ENCODE results near the gene RABAC1. TPM values are rescaled to one million over a fixed set of nuclear protein-coding genes. Genes with fewer than 3 reads are reported as not detected.
A peak's percentile ranks its signal among the peaks of the same experiment; 100 is the strongest.

The RABAC1 gene
- total and polyA plus RNA-seq, 2 experiments from 2014 or later: 151 to 206 TPM

DNA sequence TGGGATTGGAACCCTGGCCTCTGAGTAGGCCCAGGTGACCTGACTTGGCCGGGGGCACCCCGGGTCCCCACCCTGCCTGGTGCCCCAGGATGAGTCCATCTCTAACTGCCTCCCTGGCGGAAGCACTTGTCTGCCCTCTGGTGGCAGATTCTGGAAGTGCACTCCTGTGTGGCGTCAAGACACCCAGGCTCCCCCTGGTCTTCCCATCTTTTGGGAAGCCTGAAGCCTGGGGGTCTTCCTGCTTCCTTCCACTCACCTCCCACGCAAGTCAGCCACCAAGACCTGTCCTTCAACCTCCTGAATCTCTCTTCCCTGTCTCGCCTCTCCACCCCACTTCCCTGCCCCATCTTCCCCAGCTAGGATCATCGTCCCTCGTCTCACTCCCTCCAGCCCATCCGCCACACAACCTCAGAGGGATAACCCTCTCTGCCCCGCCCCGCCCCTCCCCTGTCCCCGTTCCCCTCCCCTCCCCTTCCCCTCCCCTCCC lies 7.4 kb downstream of the RABAC1 start:
- Histone ChIP-seq H3K4me1 (ENCODE audit: insufficient read depth) (no peaks in the 10 kb centered on the region), H3K4me2 (peak overlapping the region; percentile 78), H3F3A (replicated peaks; ENCODE audit: low read depth) (0 out of 2 replicates have a peak, but pooled peaks cover 3% of the 10 kb centered on the region), H3K79me2 (replicated peaks; ENCODE audit: insufficient read depth) (no peaks in the 10 kb centered on the region), H3K27me3 (ENCODE audit: insufficient read depth) (no peaks in the 10 kb centered on the region), H4K20me1 (replicated peaks; ENCODE audit: insufficient read depth) (no peaks in the 10 kb centered on the region), H3K27ac (ENCODE audit: low read depth) (no peak overlapping the region), H3K4me3 (peak overlapping the region; percentile 51), H3K36me3 (ENCODE audit: insufficient read depth) (no peaks in the 10 kb centered on the region), H3K9me2 (ENCODE audit: insufficient read depth) (no peaks in the 10 kb centered on the region), H2AFZ (no peak overlapping the region)
- Mint-ChIP-seq H3K9me3 (no peaks in the 10 kb centered on the region), H3K36me3 (ENCODE audit: low read depth) (peaks cover 3% of the 10 kb centered on the region; the same call in 2 of the 3 replicates), H3K4me3 (peak overlapping the region; percentile 61), H3K27ac (no peak overlapping the region), H3K4me1 (no peaks in the 10 kb centered on the region), H3K27me3 (ENCODE audit: insufficient read depth, low read depth, poor library complexity) (peaks cover 10% of the 10 kb centered on the region)
- DNase-seq (ENCODE audit: low spot score): peak; percentile 94
- ATAC-seq: peak; percentile 97
- no peak for TF ChIP-seq POLR2AphosphoS5 (IDR thresholded peaks at IDR 0.05; ENCODE audit: low read depth)
- TF ChIP-seq, protein P1, sequence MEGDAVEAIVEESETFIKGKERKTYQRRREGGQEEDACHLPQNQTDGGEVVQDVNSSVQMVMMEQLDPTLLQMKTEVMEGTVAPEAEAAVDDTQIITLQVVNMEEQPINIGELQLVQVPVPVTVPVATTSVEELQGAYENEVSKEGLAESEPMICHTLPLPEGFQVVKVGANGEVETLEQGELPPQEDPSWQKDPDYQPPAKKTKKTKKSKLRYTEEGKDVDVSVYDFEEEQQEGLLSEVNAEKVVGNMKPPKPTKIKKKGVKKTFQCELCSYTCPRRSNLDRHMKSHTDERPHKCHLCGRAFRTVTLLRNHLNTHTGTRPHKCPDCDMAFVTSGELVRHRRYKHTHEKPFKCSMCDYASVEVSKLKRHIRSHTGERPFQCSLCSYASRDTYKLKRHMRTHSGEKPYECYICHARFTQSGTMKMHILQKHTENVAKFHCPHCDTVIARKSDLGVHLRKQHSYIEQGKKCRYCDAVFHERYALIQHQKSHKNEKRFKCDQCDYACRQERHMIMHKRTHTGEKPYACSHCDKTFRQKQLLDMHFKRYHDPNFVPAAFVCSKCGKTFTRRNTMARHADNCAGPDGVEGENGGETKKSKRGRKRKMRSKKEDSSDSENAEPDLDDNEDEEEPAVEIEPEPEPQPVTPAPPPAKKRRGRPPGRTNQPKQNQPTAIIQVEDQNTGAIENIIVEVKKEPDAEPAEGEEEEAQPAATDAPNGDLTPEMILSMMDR (conservative IDR thresholded peaks at IDR 0.05; ENCODE audit: low read depth in 2 of 2): peak; percentile 92 to 95
- 0 out of 2 replicates have a peak, but pooled peaks have one; percentile 9 for TF ChIP-seq CREB1 (CRISPR knock-in tag; IDR thresholded peaks at IDR 0.05; ENCODE audit: low read depth)

DNA sequence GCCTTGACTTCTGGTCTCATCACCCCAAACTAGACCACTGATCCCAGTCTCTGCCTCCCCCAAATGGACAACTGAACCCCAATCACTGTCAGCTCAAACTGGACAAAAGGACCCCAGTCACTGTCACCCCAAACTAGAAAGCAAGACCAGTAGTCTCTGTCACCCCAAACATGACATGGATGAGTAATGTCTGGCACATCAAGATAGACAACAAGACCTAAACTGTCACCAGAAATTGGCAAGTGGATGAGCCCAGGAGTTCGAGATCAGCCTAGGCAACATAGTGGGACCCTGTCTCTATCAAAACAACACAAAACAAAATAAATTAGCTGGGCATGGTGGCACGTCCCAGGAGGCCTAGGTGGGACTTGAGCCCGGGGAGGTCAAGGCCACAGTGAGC lies 12.0 kb downstream of the RABAC1 start:
- Mint-ChIP-seq H3K27me3 (ENCODE audit: insufficient read depth, low read depth, poor library complexity) (peaks cover 10% of the 10 kb centered on the region), H3K4me1 (no peaks in the 10 kb centered on the region), H3K36me3 (ENCODE audit: low read depth) (no peaks in the 10 kb centered on the region), H3K27ac (no peak overlapping the region), H3K4me3 (no peak overlapping the region; the same call in 2 of the 3 replicates), H3K9me3 (peaks cover 4% of the 10 kb centered on the region; the same call in 1 of the 3 replicates)
- Histone ChIP-seq H4K20me1 (replicated peaks; ENCODE audit: insufficient read depth) (no peaks in the 10 kb centered on the region), H3K36me3 (ENCODE audit: insufficient read depth) (no peaks in the 10 kb centered on the region), H3K4me1 (ENCODE audit: insufficient read depth) (no peaks in the 10 kb centered on the region), H3K79me2 (replicated peaks; ENCODE audit: insufficient read depth) (no peaks in the 10 kb centered on the region), H3K4me2 (no peak overlapping the region), H3K9me2 (ENCODE audit: insufficient read depth) (no peaks in the 10 kb centered on the region), H3K27me3 (ENCODE audit: insufficient read depth) (peaks cover 11% of the 10 kb centered on the region; the same call in 1 of the 2 replicates), H3K4me3 (no peak overlapping the region), H3K27ac (ENCODE audit: low read depth) (no peak overlapping the region), H2AFZ (no peak overlapping the region), H3F3A (replicated peaks; ENCODE audit: low read depth) (no peaks in the 10 kb centered on the region)
- ATAC-seq: no peak
- DNase-seq (ENCODE audit: low spot score): no peak
- TF ChIP-seq, protein P2, sequence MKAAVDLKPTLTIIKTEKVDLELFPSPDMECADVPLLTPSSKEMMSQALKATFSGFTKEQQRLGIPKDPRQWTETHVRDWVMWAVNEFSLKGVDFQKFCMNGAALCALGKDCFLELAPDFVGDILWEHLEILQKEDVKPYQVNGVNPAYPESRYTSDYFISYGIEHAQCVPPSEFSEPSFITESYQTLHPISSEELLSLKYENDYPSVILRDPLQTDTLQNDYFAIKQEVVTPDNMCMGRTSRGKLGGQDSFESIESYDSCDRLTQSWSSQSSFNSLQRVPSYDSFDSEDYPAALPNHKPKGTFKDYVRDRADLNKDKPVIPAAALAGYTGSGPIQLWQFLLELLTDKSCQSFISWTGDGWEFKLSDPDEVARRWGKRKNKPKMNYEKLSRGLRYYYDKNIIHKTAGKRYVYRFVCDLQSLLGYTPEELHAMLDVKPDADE (IDR thresholded peaks at IDR 0.05): no peak
- no peak for TF ChIP-seq ZNF114 (CRISPR knock-in tag; IDR thresholded peaks at IDR 0.05)
- TF ChIP-seq ZNF331 (CRISPR knock-in tag; IDR thresholded peaks at IDR 0.05; ENCODE audit: low read depth): no peak
- no peak for TF ChIP-seq EZH2phosphoT487 (IDR thresholded peaks at IDR 0.05; ENCODE audit: unreplicated experiment)
- no peak for TF ChIP-seq STAT1 (IDR thresholded peaks at IDR 0.05; ENCODE audit: unreplicated experiment)
- TF ChIP-seq CREB1 (CRISPR knock-in tag; IDR thresholded peaks at IDR 0.05; ENCODE audit: low read depth): no peak
